Measurements from ENCODE around the gene PIK3R2.

- no peak for TF ChIP-seq CTCF (conservative IDR thresholded peaks at IDR 0.05; ENCODE audit: low read length)
- TF ChIP-seq EZH2phosphoT487 (IDR thresholded peaks at IDR 0.05; ENCODE audit: borderline replicate concordance), result no peak
Measured at GRCh38 chr19:18107235-18107634, 45.7 kb upstream of the PIK3R2 start.
